HUES48 (cell line): ENCODE results near the gene PDGFRA.

Experiments used
- H3K27ac ChIP-seq: one replicate; pipeline ENCODE4 v1.7.0; 2013; ENCODE audit warnings: low read depth, low read length, inconsistent platforms
- H3K27me3 ChIP-seq: 2 replicates; pipeline ENCODE4 v1.6.1; 2013; ENCODE audit warnings: mild to moderate bottlenecking, low read length; ENCODE audit not compliant: control insufficient read depth, insufficient read depth
- H3K36me3 ChIP-seq: 2 replicates; pipeline ENCODE4 v1.6.1; 2013; ENCODE audit warnings: low read length; ENCODE audit not compliant: control insufficient read depth, insufficient read depth
- H3K4me1 ChIP-seq: 2 replicates; pipeline ENCODE4 v1.6.1; 2013; ENCODE audit warnings: mild to moderate bottlenecking, low read length; ENCODE audit not compliant: control insufficient read depth, insufficient read depth
- H3K4me3 ChIP-seq: 2 replicates; pipeline ENCODE4 v1.5.1; 2013; ENCODE audit warnings: mild to moderate bottlenecking, low read depth, low read length
- H3K9ac ChIP-seq: 2 replicates; pipeline ENCODE4 v1.6.1; 2013; ENCODE audit warnings: mild to moderate bottlenecking, low read depth, low read length, moderate library complexity
- H3K9me3 ChIP-seq: 2 replicates; pipeline ENCODE4 v1.6.1; 2013; ENCODE audit warnings: low read length; ENCODE audit not compliant: control insufficient read depth, insufficient read depth

PDGFRA gene

DNA sequence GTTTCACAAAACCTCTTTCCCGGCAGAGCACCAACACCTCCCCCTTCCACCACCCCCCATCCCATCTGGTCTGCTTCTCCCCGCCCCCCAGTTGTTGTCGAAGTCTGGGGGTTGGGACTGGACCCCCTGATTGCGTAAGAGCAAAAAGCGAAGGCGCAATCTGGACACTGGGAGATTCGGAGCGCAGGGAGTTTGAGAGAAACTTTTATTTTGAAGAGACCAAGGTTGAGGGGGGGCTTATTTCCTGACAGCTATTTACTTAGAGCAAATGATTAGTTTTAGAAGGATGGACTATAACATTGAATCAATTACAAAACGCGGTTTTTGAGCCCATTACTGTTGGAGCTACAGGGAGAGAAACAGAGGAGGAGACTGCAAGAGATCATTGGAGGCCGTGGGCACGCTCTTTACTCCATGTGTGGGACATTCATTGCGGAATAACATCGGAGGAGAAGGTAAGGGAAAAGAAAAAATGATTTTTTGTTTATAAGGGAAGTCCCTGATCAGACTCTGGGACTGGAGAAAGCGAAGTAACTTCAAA is at the start of gene PDGFRA:
PDGFRA (plus strand) TSS at position 333 of the 541 bp plus-strand sequence. CDS start 29,476 bp downstream, outside the sequence.
- peaks cover 46% of the 10 kb centered on the region for H3K4me1 ChIP-seq
- peaks cover 94% of the 10 kb centered on the region for H3K27me3 ChIP-seq
- H3K9ac ChIP-seq, result no peak within 1 kb of the TSS
- peak within 1 kb of the TSS; percentile 5 for H3K27ac ChIP-seq
- H3K9me3 ChIP-seq, result no peaks in the 10 kb centered on the region
- H3K4me3 ChIP-seq, result peak within 1 kb of the TSS; percentile 64
- no peaks in the 10 kb centered on the region for H3K36me3 ChIP-seq

- Histone ChIP-seq H3K27me3 (no peaks in the 10 kb centered on the region), H3K27ac (no peak overlapping the region), H3K9me3 (no peaks in the 10 kb centered on the region), H3K4me3 (no peak overlapping the region), H3K9ac (no peak overlapping the region), H3K4me1 (no peaks in the 10 kb centered on the region), H3K36me3 (no peaks in the 10 kb centered on the region)
Measured at GRCh38 chr4:54184581-54184980, 44.5 kb upstream of the PDGFRA start.

GRCh38 chr4:54185044-54185780 is 43.9 kb upstream of the PDGFRA start:
- Histone ChIP-seq H3K27ac (no peak overlapping the region), H3K9me3 (no peaks in the 10 kb centered on the region), H3K4me1 (no peaks in the 10 kb centered on the region), H3K9ac (no peak overlapping the region), H3K4me3 (no peak overlapping the region), H3K36me3 (no peaks in the 10 kb centered on the region), H3K27me3 (no peaks in the 10 kb centered on the region)

- no peak overlapping the region for H3K9ac ChIP-seq
- no peaks in the 10 kb centered on the region for H3K9me3 ChIP-seq
- no peaks in the 10 kb centered on the region for H3K27me3 ChIP-seq
- no peak overlapping the region for H3K27ac ChIP-seq
- no peak overlapping the region for H3K4me3 ChIP-seq
- H3K36me3 ChIP-seq, result no peaks in the 10 kb centered on the region
- H3K4me1 ChIP-seq, result no peaks in the 10 kb centered on the region
Measured at GRCh38 chr4:54185866-54186265, 43.2 kb upstream of the PDGFRA start.

GRCh38 chr4:54186371-54186770 is 42.7 kb upstream of the PDGFRA start:
- Histone ChIP-seq H3K27me3 (no peaks in the 10 kb centered on the region), H3K9ac (no peak overlapping the region), H3K36me3 (no peaks in the 10 kb centered on the region), H3K9me3 (no peaks in the 10 kb centered on the region), H3K27ac (no peak overlapping the region), H3K4me1 (no peaks in the 10 kb centered on the region), H3K4me3 (no peak overlapping the region)

DNA sequence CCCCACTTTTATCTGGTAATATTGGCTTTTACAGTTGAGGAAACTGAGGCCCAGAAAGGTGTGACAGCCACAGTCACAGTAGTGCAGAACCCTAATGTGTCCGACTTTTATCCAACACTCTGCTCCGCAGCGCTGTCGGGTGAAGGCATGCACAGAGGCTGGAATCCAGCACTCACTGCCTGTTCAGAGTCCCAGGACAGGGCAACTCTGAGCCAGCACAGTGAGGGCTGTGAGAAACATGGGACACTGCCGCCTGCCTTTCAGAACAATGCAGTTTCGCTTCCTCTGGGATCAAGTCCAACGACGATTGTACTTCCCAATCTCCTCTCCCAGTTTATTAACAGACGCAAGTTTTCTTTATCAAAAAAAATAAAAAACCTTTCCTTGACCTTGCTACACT is 41.9 kb upstream of the PDGFRA start:
- no peak overlapping the region for H3K27ac ChIP-seq
- H3K4me1 ChIP-seq, result no peaks in the 10 kb centered on the region
- H3K27me3 ChIP-seq, result no peaks in the 10 kb centered on the region
- no peak overlapping the region for H3K9ac ChIP-seq
- H3K9me3 ChIP-seq, result no peaks in the 10 kb centered on the region
- no peak overlapping the region for H3K4me3 ChIP-seq
- H3K36me3 ChIP-seq, result no peaks in the 10 kb centered on the region

- no peaks in the 10 kb centered on the region for H3K27me3 ChIP-seq
- no peaks in the 10 kb centered on the region for H3K4me1 ChIP-seq
- H3K27ac ChIP-seq, result no peak overlapping the region
- no peak overlapping the region for H3K4me3 ChIP-seq
- H3K9me3 ChIP-seq, result no peaks in the 10 kb centered on the region
- no peaks in the 10 kb centered on the region for H3K36me3 ChIP-seq
- H3K9ac ChIP-seq, result no peak overlapping the region
Measured at GRCh38 chr4:54189140-54189539, 40.0 kb upstream of the PDGFRA start.

DNA sequence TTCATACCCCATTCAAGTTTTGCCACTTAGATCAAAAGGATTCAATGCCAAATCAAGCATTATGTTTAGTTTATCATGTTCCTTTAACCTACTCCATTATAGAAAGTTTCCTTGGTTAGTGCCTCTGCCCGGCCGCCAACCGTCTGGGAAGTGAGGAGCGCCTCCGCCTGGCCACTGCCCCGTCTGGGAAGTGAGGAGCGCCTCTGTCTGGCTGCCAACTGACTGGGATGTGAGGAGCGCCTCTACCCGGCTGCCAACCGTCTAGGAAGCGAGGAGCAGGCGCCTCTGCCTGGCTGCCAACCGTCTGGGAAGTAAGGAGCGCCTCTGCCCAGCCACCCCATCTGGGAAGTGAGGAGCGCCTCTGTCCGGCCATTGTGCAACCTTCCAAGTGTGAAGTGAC is 36.3 kb upstream of the PDGFRA start:
- Histone ChIP-seq H3K27me3 (no peaks in the 10 kb centered on the region), H3K36me3 (no peaks in the 10 kb centered on the region), H3K27ac (no peak overlapping the region), H3K4me3 (no peak overlapping the region), H3K9me3 (no peaks in the 10 kb centered on the region), H3K9ac (no peak overlapping the region), H3K4me1 (0 out of 2 replicates have a peak, but pooled peaks cover 3% of the 10 kb centered on the region)

DNA sequence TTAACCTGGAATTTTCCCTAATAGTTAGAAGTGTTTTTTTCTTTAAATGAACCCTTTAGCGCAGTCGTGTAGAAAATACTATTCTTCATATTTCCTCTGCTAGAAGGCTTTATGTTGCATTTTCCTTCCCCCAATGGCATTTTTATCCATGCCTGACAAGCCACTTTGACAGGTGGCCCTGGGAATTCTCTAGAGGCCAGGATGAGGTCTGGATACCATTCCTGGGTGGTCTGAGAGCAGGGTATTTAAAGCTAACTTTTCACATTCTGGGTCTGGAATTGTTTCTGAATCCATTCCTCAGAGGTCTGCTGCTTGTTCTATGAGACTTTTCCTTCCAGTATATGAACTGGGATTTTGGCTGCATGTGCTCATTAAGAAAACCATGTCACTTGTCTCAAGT is 31.2 kb upstream of the PDGFRA start:
- no peaks in the 10 kb centered on the region for H3K36me3 ChIP-seq
- H3K4me3 ChIP-seq, result no peak overlapping the region
- H3K4me1 ChIP-seq, result 0 out of 2 replicates have a peak, but pooled peaks cover 3% of the 10 kb centered on the region
- H3K9me3 ChIP-seq, result no peaks in the 10 kb centered on the region
- no peaks in the 10 kb centered on the region for H3K27me3 ChIP-seq
- H3K27ac ChIP-seq, result no peak overlapping the region
- no peak overlapping the region for H3K9ac ChIP-seq

DNA sequence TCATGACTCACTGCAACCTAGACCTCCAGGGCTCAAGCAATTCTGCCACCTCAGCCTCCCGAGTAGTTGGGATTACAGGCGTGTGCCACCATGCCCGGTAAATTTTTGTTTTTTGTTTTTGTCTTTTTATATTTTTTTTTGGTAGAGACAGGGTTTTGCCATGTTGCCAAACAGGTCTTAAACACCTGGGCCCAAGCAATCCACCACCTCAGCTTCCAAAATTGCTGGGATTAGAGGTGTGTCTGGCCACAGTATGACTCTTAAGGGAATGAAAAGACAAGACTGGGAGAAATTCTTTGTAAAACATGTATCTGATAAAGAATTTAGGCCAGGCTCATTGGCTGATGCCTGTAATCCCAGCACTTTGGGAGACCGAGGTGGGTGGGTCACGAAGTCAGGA is 29.2 kb upstream of the PDGFRA start:
- no peaks in the 10 kb centered on the region for H3K9me3 ChIP-seq
- H3K27me3 ChIP-seq, result no peaks in the 10 kb centered on the region
- no peak overlapping the region for H3K4me3 ChIP-seq
- H3K4me1 ChIP-seq, result 0 out of 2 replicates have a peak, but pooled peaks cover 3% of the 10 kb centered on the region
- H3K36me3 ChIP-seq, result no peaks in the 10 kb centered on the region
- H3K9ac ChIP-seq, result no peak overlapping the region
- no peak overlapping the region for H3K27ac ChIP-seq

GRCh38 chr4:54209617-54210016 is 19.5 kb upstream of the PDGFRA start:
- Histone ChIP-seq H3K27ac (no peak overlapping the region), H3K27me3 (no peaks in the 10 kb centered on the region)

More at GRCh38 chr4:54209617-54210016, 19.5 kb upstream of the PDGFRA start:
- no peaks in the 10 kb centered on the region for H3K36me3 ChIP-seq
- H3K4me3 ChIP-seq, result no peak overlapping the region
- no peaks in the 10 kb centered on the region for H3K4me1 ChIP-seq
- H3K9me3 ChIP-seq, result no peaks in the 10 kb centered on the region
- H3K9ac ChIP-seq, result no peak overlapping the region
